Neuron (in vitro differentiated cells): ENCODE results near the gene TIAM2.
"Not testable (repeated sequence)": the region's sequence is repeated elsewhere in the genome, so short reads cannot be mapped to it uniquely, and the experiment has no call there.

Source experiments
- H2AFZ ChIP-seq: one replicate; pipeline ENCODE4 v1.6.1; 2013; ENCODE audit warnings: low read depth, mild to moderate bottlenecking, inconsistent platforms, low read length, moderate library complexity
- H3K27me3 ChIP-seq: one replicate; pipeline ENCODE4 v1.6.1; 2013; ENCODE audit warnings: low read length; ENCODE audit not compliant: insufficient read depth
- H3K36me3 ChIP-seq: one replicate; pipeline ENCODE4 v1.6.1; 2013; ENCODE audit warnings: low read length; ENCODE audit not compliant: insufficient read depth
- H3K4me1 ChIP-seq: one replicate; pipeline ENCODE4 v1.6.1; 2013; ENCODE audit warnings: low read length; ENCODE audit not compliant: insufficient read depth
- H3K4me3 ChIP-seq: 2 replicates; pipeline ENCODE4 v1.5.1; 2013; ENCODE audit warnings: mild to moderate bottlenecking, low read length, moderate library complexity
- H3K9me3 ChIP-seq: one replicate; pipeline ENCODE4 v1.6.1; 2013; ENCODE audit warnings: low read length

The TIAM2 gene

DNA sequence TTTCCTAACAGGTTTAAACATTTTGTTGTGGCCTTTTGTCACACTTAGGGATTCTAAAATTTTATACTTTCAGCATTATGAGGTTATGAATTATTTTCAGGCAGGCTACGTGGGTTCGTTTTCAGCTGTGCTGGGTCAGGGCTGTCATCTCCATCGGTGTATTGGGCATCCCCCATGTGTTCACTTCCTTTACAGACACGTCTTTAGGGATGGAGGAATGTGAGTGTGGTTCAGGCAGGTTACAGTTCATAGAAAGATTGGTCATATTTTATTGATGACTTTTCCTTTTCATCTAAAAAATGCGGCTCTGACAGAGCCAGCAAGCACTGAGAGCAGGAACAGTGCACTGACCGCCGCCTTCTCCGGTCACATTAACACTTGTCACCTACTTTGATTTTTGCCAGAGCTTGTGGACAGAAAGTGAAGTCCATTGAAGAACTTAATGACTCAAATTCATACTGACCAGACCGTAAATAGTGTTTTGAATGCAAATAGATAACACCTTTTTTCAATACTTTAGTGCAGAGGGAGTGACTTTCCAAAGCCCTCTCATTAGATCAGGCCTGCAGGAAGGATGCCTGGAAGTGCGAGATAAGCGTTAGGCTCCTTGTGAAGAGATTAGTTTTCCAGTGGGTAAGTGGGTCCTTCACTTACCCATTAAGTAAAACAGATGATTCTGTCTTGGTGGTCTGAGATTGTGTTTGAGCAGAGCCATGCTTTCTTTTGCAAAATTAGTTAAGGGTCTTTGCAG is 113.1 kb downstream of the TIAM2 start:
- Histone ChIP-seq H3K4me3 (no peak overlapping the region), H3K4me1 (peaks cover 34% of the 10 kb centered on the region), H2AFZ (no peak overlapping the region), H3K36me3 (no peaks in the 10 kb centered on the region), H3K9me3 (no peaks in the 10 kb centered on the region), H3K27me3 (no peaks in the 10 kb centered on the region)

DNA sequence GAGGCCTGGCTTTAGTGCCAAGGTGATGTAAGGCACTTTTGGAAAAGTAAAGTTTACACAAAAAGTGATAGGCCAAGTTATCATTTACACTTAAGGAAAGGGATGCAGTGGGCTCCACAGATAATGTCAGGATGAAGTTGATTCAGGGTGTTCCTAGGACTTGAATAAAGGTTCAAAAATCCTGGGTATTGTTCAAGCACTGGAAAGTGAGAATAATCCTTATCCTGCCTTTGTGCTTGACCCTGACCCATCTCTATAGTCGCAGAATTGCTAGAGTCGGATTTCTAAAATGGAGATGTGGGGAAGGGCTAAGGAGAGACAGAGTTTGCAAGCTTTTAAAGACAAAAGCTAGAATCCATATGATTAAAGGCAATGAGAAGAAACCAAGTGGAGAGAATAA is 115.6 kb downstream of the TIAM2 start:
- Histone ChIP-seq H2AFZ (peak overlapping the region; percentile 24), H3K36me3 (no peaks in the 10 kb centered on the region), H3K27me3 (no peaks in the 10 kb centered on the region), H3K4me1 (peaks cover 31% of the 10 kb centered on the region), H3K4me3 (no peak overlapping the region), H3K9me3 (no peaks in the 10 kb centered on the region)

GRCh38 chr6:155112757-155113156 is 117.6 kb downstream of the TIAM2 start:
- no peaks in the 10 kb centered on the region for H3K36me3 ChIP-seq
- H3K9me3 ChIP-seq = no peaks in the 10 kb centered on the region
- H3K4me1 ChIP-seq = peaks cover 35% of the 10 kb centered on the region

DNA sequence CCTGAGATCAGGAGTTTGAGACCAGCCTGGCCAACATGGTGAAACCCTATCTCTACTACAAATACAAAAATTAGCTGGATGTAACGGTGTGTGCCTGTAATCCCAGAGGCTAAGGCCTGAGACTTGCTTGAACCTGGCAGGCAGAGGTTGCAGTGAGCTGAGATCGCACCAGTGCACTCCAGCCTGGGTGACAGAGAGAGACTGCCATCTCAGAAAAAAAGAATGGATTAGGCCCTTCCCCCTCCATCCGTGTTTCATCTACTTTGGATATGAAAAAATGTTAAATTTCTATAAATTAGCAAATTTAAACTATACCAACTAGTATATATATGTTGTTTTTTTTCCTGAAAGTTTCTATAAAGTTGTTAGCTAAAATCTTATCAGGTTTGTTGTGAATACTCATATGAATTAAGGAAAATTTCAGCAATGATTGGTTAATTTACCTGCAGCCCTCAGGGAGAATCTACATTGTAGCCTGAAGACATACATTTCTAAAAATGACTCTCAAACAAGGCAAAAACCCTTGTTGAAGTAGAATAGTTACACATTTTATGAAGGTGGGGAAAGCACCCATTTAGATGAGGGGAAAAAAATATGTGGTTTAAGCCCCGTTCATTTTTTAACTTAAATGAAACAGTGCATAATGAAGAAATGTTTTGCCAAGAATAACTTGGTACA is 120.9 kb downstream of the TIAM2 start:
- H2AFZ ChIP-seq = no peak overlapping the region
- H3K36me3 ChIP-seq = no peaks in the 10 kb centered on the region
- no peak overlapping the region for H3K4me3 ChIP-seq
- H3K9me3 ChIP-seq = no peaks in the 10 kb centered on the region
- peaks cover 35% of the 10 kb centered on the region for H3K4me1 ChIP-seq
- no peaks in the 10 kb centered on the region for H3K27me3 ChIP-seq

More at GRCh38 chr6:155112757-155113156, 117.6 kb downstream of the TIAM2 start:
- no peaks in the 10 kb centered on the region for H3K27me3 ChIP-seq
- no peak overlapping the region for H2AFZ ChIP-seq
- no peak overlapping the region for H3K4me3 ChIP-seq

GRCh38 chr6:155116571-155116910 is 121.4 kb downstream of the TIAM2 start:
- Histone ChIP-seq H3K4me1 (peaks cover 35% of the 10 kb centered on the region), H3K36me3 (no peaks in the 10 kb centered on the region), H3K9me3 (no peaks in the 10 kb centered on the region), H3K4me3 (no peak overlapping the region), H2AFZ (no peak overlapping the region), H3K27me3 (no peaks in the 10 kb centered on the region)

- no peaks in the 10 kb centered on the region for H3K27me3 ChIP-seq
- no peaks in the 10 kb centered on the region for H3K36me3 ChIP-seq
- no peak overlapping the region for H2AFZ ChIP-seq
- H3K4me3 ChIP-seq = no peak overlapping the region
- H3K9me3 ChIP-seq = no peaks in the 10 kb centered on the region
- H3K4me1 ChIP-seq = peaks cover 38% of the 10 kb centered on the region
These were observed 122.1 kb downstream of the TIAM2 start for GRCh38 chr6:155117256-155117655.

GRCh38 chr6:155117785-155118184 is 122.7 kb downstream of the TIAM2 start:
- Histone ChIP-seq H3K36me3 (no peaks in the 10 kb centered on the region), H3K9me3 (no peaks in the 10 kb centered on the region), H3K27me3 (no peaks in the 10 kb centered on the region), H3K4me1 (peaks cover 41% of the 10 kb centered on the region), H2AFZ (no peak overlapping the region), H3K4me3 (no peak overlapping the region)

- not testable (repeated sequence) for H2AFZ ChIP-seq, H3K4me3 ChIP-seq, H3K27me3 ChIP-seq, H3K9me3 ChIP-seq, H3K36me3 ChIP-seq
- H3K4me1 ChIP-seq = peaks cover 52% of the 10 kb centered on the region
These were observed 124.1 kb downstream of the TIAM2 start for GRCh38 chr6:155119201-155119600.

DNA sequence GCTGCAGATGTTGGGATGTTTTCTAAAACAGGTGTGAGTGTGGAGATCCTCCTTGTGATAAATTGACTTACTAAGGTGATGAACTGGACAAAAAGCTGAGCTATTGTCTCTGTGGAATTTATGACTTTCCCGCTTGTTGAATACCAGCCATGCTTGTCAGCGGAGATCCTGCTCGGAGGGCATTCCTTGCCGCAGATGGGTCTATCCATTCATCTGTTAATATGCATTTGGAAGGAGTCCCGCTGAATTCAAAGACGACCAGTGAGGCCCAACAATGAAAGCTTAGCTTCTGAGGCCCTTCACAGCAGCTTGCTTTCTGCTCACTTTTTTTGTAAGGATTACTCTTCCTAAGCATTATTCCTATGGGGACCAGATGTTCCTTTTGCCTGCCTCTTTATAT is 124.9 kb downstream of the TIAM2 start:
- Histone ChIP-seq H2AFZ (no peak overlapping the region), H3K4me3 (no peak overlapping the region), H3K9me3 (no peaks in the 10 kb centered on the region), H3K4me1 (peaks cover 52% of the 10 kb centered on the region), H3K36me3 (no peaks in the 10 kb centered on the region), H3K27me3 (no peaks in the 10 kb centered on the region)

GRCh38 chr6:155121294-155121693 is 126.2 kb downstream of the TIAM2 start:
- H3K9me3 ChIP-seq = no peaks in the 10 kb centered on the region
- H3K27me3 ChIP-seq = no peaks in the 10 kb centered on the region
- peak overlapping the region; percentile 72 for H2AFZ ChIP-seq
- no peaks in the 10 kb centered on the region for H3K36me3 ChIP-seq
- H3K4me1 ChIP-seq = peaks cover 51% of the 10 kb centered on the region
- peak overlapping the region; percentile 37 for H3K4me3 ChIP-seq

GRCh38 chr6:155121699-155122098 is 126.6 kb downstream of the TIAM2 start:
- Histone ChIP-seq H3K36me3 (no peaks in the 10 kb centered on the region), H3K9me3 (no peaks in the 10 kb centered on the region), H3K4me1 (peaks cover 48% of the 10 kb centered on the region), H3K4me3 (peak overlapping the region; percentile 37), H2AFZ (peak overlapping the region; percentile 72), H3K27me3 (no peaks in the 10 kb centered on the region)

DNA sequence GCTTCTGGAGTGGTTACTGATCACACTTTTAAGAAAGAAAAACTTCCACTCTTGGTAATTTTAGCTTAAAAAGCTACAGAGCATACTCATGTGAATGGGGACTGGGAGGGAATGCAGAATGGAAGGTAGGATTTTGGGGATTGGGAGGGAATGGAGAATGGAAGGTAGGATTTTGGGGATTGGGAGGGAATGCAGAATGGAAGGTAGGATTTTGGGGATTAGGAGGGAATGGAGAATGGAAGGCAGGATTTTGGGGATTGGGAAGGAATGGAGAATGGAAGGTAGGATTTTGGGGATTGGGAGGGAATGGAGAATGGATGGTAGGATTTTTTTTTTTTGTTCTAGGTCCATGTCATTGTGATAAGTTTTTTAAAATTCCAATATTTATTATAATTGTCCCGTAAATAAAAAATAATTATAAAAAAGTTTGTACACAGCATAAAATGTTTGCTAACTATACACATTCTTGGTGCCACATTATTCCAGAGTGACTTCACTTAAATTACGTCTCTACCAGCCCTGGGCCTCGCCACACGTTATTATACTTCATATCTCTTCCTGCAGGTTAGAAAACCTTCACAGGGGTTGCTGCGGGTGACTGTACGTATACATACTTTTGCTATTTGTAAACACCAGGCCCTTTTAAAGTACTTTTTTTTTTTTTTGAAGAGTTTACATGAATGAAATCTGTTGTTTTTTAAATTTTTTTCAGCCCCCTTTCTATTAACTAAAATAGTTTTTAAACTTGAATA is 127.3 kb downstream of the TIAM2 start:
- Histone ChIP-seq H3K9me3 (no peaks in the 10 kb centered on the region), H3K27me3 (no peaks in the 10 kb centered on the region), H3K4me3 (peak overlapping the region; percentile 37), H2AFZ (peak overlapping the region; percentile 72), H3K36me3 (no peaks in the 10 kb centered on the region), H3K4me1 (peaks cover 54% of the 10 kb centered on the region)

- H2AFZ ChIP-seq = peak overlapping the region; percentile 18
- peaks cover 54% of the 10 kb centered on the region for H3K4me1 ChIP-seq
- no peaks in the 10 kb centered on the region for H3K27me3 ChIP-seq
- peak overlapping the region; percentile 37 for H3K4me3 ChIP-seq
- no peaks in the 10 kb centered on the region for H3K9me3 ChIP-seq
- peaks cover 1% of the 10 kb centered on the region for H3K36me3 ChIP-seq
These were observed 128.4 kb downstream of the TIAM2 start for GRCh38 chr6:155123520-155123919.
